H1 (cell line): ENCODE measurements around the gene ATP23.

Experiments
- BRCA1 ChIP-seq: IDR thresholded peaks from 2 replicates; pipeline ENCODE4 v1.6.1; 2012; ENCODE audit warnings: low read depth, low read length, improper control_type of control experiment
- CEBPB ChIP-seq: IDR thresholded peaks from 2 replicates; pipeline ENCODE4 v1.6.1; 2012; ENCODE audit warnings: low read depth, low read length
- CTBP2 ChIP-seq: IDR thresholded peaks from 2 replicates; pipeline ENCODE4 v1.7.0; 2011; ENCODE audit warnings: borderline replicate concordance, mild to moderate bottlenecking, moderate library complexity, mixed read lengths, low read length; ENCODE audit not compliant: insufficient read depth, insufficient read length
- EP300 ChIP-seq, 2 experiments: IDR thresholded peaks; 1 replicate in 1 of 2; 2 replicates in 1 of 2; pipeline ENCODE4 v1.6.1; 2011 to 2012; ENCODE audit warnings: low read depth in 2 of 2, low read length in 2 of 2, mild to moderate bottlenecking in 2 of 2, borderline replicate concordance in 1 of 2, inconsistent platforms in 1 of 2, moderate library complexity in 1 of 2
- FOSL1 ChIP-seq: IDR thresholded peaks from 2 replicates; pipeline ENCODE4 v1.6.1; 2011; ENCODE audit warnings: mild to moderate bottlenecking, low read depth, low read length, moderate library complexity; ENCODE audit not compliant: insufficient read depth
- MAFK ChIP-seq: IDR thresholded peaks from 2 replicates; pipeline ENCODE4 v1.6.1; 2012; ENCODE audit warnings: low read depth, mild to moderate bottlenecking, improper control_type of control experiment, low read length
- POLR2A ChIP-seq, 2 experiments: IDR thresholded peaks; 1 replicate in 1 of 2; 2 replicates in 1 of 2; pipeline ENCODE4 v1.6.1; 2011; ENCODE audit warnings: low read depth in 2 of 2, low read length in 2 of 2, mild to moderate bottlenecking in 2 of 2; ENCODE audit errors: control extremely low read depth in 1 of 2
- POLR2AphosphoS5 ChIP-seq: IDR thresholded peaks from 2 replicates; pipeline ENCODE4 v1.6.1; 2011; ENCODE audit warnings: low read depth, low read length
- POU5F1 ChIP-seq: IDR thresholded peaks from 2 replicates; pipeline ENCODE4 v1.6.1; 2011; ENCODE audit warnings: low read depth, mild to moderate bottlenecking, low read length, moderate library complexity
- RAD21 ChIP-seq, 2 experiments: IDR thresholded peaks in 1 of 2; conservative IDR thresholded peaks in 1 of 2; 2 replicates each; pipeline ENCODE4 v1.6.1; 2011; ENCODE audit warnings: low read depth in 2 of 2, low read length in 2 of 2, improper control_type of control experiment in 1 of 2, inconsistent platforms in 1 of 2, mild to moderate bottlenecking in 1 of 2, moderate library complexity in 1 of 2
- SP1 ChIP-seq: IDR thresholded peaks from 2 replicates; pipeline ENCODE4 v1.6.1; 2011; ENCODE audit warnings: low read depth, low read length
- SRF ChIP-seq: IDR thresholded peaks from 2 replicates; pipeline ENCODE4 v1.6.1; 2011; ENCODE audit warnings: mild to moderate bottlenecking, low read depth, low read length, moderate library complexity
- SUZ12 ChIP-seq: fragments of 200-600 bp; sonication (generic); IDR thresholded peaks from 2 replicates; pipeline ENCODE4 v1.6.1; 2012; ENCODE audit warnings: mild to moderate bottlenecking, inconsistent platforms, low read length, moderate library complexity, mixed read lengths
- TF ChIP-seq, protein P1 (sequence below), 3 experiments: IDR thresholded peaks; 1 replicate in 2 of 3; 2 replicates in 1 of 3; pipeline versions ENCODE4 v1.5.1 to v1.6.1; 2011; ENCODE audit warnings: low read length in 3 of 3, mild to moderate bottlenecking in 3 of 3, inconsistent platforms in 2 of 3, low read depth in 1 of 3, moderate library complexity in 1 of 3; ENCODE audit not compliant: insufficient read depth in 1 of 3; ENCODE audit errors: control extremely low read depth in 1 of 3

DNA sequence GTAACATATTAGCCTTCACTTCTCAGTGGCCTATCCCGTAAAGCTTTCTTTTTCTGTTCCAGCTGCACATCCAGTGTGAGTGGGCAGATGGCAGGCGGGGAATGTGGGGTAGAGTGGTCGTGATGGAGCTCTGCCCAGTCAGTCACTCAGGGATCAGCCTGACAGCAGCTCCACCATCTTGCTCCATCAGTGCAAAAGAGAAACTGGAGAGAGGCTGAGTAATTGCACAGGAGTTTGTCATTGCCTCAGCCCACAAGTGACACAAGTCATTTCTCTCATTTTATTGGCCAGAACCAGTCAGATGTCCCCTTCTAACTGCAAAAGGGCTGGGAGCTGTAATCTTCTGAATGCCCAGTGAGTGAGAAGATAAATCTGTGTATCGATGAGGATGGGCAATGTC, 66.5 kb downstream of the ATP23 start:
- TF ChIP-seq POU5F1 (no peak), POLR2A (IDR thresholded peaks at IDR 0.05; ENCODE audit: control extremely low read depth in 1 of 2, low read depth in 2 of 2, low read length in 2 of 2) (no peak), EP300 (IDR thresholded peaks at IDR 0.05; ENCODE audit: borderline replicate concordance in 1 of 2, low read depth in 2 of 2, low read length in 2 of 2) (no peak), RAD21 (IDR thresholded peaks at IDR 0.05 in 1 of 2, conservative IDR thresholded peaks at IDR 0.05 in 1 of 2; ENCODE audit: low read depth in 2 of 2, low read length in 2 of 2) (no peak), BRCA1 (no peak), SRF (no peak), POLR2AphosphoS5 (no peak), CEBPB (no peak), CTBP2 (no peak), FOSL1 (no peak), SP1 (no peak), MAFK (no peak), SUZ12 (no peak)
- TF ChIP-seq, protein P1, sequence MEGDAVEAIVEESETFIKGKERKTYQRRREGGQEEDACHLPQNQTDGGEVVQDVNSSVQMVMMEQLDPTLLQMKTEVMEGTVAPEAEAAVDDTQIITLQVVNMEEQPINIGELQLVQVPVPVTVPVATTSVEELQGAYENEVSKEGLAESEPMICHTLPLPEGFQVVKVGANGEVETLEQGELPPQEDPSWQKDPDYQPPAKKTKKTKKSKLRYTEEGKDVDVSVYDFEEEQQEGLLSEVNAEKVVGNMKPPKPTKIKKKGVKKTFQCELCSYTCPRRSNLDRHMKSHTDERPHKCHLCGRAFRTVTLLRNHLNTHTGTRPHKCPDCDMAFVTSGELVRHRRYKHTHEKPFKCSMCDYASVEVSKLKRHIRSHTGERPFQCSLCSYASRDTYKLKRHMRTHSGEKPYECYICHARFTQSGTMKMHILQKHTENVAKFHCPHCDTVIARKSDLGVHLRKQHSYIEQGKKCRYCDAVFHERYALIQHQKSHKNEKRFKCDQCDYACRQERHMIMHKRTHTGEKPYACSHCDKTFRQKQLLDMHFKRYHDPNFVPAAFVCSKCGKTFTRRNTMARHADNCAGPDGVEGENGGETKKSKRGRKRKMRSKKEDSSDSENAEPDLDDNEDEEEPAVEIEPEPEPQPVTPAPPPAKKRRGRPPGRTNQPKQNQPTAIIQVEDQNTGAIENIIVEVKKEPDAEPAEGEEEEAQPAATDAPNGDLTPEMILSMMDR (IDR thresholded peaks at IDR 0.05; ENCODE audit: control extremely low read depth in 1 of 3, insufficient read depth in 1 of 3, low read depth in 1 of 3, low read length in 3 of 3) = no peak
